Measurements from ENCODE around the gene ERBB4. TPM values are rescaled to one million over a fixed set of nuclear protein-coding genes. Genes with fewer than 3 reads are reported as not detected.

ERBB4 gene
- polyA plus RNA-seq, 1 experiment: not detected

DNA sequence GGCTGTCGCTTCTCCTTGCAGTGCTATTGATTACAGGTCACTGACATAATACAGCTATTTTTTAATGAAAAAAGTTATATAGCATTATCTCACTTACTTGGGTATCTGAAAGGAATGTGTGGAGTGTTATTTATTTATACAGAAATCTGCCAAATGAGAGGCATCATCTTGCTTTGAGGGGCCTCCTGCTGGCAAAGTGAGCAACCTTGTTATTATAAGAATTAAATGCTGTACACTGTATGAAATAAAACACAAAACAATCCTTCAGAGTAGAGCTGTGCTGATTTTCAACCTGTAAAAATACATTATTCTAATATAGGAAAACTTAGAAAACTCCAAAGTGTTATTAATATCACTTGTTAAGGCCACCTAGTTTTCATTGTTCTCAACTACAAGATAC, 20.9 kb downstream of the ERBB4 start:
- no peak overlapping the region for H3K27ac ChIP-seq (ENCODE audit: low read depth, low read length)
- H3K4me3 ChIP-seq (ENCODE audit: low read depth, low read length): no peak overlapping the region
- no peak for DNase-seq (ENCODE audit: low read depth, low spot score)
- H3K9me3 ChIP-seq (ENCODE audit: control insufficient read depth, insufficient read depth, low read length): no peaks in the 10 kb centered on the region
- H3K27me3 ChIP-seq (ENCODE audit: control insufficient read depth, insufficient read depth, low read length): no peaks in the 10 kb centered on the region
- CTCF ChIA-PET: no interaction called here
- TF ChIP-seq, protein P1, sequence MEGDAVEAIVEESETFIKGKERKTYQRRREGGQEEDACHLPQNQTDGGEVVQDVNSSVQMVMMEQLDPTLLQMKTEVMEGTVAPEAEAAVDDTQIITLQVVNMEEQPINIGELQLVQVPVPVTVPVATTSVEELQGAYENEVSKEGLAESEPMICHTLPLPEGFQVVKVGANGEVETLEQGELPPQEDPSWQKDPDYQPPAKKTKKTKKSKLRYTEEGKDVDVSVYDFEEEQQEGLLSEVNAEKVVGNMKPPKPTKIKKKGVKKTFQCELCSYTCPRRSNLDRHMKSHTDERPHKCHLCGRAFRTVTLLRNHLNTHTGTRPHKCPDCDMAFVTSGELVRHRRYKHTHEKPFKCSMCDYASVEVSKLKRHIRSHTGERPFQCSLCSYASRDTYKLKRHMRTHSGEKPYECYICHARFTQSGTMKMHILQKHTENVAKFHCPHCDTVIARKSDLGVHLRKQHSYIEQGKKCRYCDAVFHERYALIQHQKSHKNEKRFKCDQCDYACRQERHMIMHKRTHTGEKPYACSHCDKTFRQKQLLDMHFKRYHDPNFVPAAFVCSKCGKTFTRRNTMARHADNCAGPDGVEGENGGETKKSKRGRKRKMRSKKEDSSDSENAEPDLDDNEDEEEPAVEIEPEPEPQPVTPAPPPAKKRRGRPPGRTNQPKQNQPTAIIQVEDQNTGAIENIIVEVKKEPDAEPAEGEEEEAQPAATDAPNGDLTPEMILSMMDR (IDR thresholded peaks at IDR 0.05; ENCODE audit: low read depth, low read length): no peak
- POLR2A ChIA-PET: no interaction called here

DNA sequence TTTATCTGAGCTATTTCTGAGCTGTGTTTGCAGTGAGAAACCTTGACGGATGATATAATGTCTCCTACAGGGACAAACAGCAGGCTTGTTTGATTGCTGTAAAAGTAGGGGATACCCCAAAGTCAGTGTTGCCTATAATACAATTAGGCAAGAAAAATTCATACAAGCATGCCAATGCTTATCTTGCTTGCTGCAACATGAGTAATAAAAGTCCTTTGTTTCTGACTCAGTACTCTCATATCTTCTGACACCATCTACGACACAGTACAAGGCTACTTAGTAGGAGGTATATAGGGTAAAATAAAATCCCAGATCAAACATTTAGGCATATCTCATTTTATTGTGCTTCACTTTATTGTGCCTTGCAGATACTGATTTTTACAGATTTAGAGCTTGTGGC, 33.0 kb downstream of the ERBB4 start:
- Histone ChIP-seq H3K4me3 (ENCODE audit: low read depth, low read length) (no peak overlapping the region), H3K27me3 (ENCODE audit: control insufficient read depth, insufficient read depth, low read length) (no peaks in the 10 kb centered on the region), H3K27ac (ENCODE audit: low read depth, low read length) (no peak overlapping the region), H3K9me3 (ENCODE audit: control insufficient read depth, insufficient read depth, low read length) (no peaks in the 10 kb centered on the region)
- POLR2A ChIA-PET: no interaction called here
- CTCF ChIA-PET: no interaction called here
- no peak for DNase-seq (ENCODE audit: low read depth, low spot score)
- TF ChIP-seq, protein P1 (IDR thresholded peaks at IDR 0.05; ENCODE audit: low read depth, low read length): no peak

DNA sequence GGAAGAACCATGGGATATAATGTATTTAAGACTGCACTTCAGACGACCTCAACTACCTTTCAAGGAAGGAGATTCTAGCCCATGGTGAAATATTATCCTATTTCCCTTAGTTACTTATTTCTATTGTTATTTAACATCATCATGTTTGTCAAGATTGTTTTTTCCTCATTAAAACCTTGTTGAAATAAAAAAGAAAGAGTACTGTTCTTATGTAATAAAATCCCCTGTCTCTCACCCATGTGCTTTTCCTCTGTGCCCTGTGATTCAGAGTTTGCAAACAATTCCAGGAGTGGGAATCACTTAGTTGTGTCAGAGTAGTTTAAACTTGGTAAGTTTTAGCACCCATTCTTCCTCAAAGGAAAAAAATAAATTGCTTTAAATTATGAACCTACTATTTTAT, 43.6 kb downstream of the ERBB4 start:
- no peak for DNase-seq (ENCODE audit: low read depth, low spot score)
- ChIA-PET POLR2A (no interaction called here), CTCF (no interaction called here)
- TF ChIP-seq, protein P1 (IDR thresholded peaks at IDR 0.05; ENCODE audit: low read depth, low read length): no peak
- Histone ChIP-seq H3K27me3 (ENCODE audit: control insufficient read depth, insufficient read depth, low read length) (no peaks in the 10 kb centered on the region), H3K4me3 (ENCODE audit: low read depth, low read length) (no peak overlapping the region), H3K27ac (ENCODE audit: low read depth, low read length) (no peak overlapping the region), H3K9me3 (ENCODE audit: control insufficient read depth, insufficient read depth, low read length) (no peaks in the 10 kb centered on the region)

DNA sequence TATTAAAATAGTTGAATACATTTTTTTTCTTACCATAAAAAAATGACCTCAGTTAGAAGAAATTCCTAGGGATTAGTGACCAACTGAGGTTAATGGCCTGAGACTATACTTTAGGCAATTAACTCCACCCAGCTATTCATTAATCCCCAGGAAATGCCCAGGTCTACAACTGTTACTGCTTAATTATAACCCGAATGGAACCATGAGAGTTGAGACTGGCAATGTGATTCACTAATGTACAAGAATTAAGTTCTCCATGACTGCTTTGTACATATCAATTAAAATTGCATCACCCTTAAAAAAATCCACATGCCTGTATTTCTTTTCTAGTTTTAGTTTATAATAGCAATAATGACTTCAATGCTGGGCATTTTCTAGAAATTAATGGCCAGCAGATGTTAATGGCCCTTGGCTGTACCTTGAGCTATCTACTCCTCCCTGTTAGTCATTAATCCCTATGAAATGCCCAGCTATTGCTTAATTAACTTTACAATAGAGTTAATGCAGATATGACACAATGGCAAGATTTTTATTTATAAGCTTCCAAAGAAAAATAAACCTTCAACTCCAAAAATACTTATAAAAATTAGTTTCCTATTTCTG, 44.1 kb downstream of the ERBB4 start:
- TF ChIP-seq, protein P1 (IDR thresholded peaks at IDR 0.05; ENCODE audit: low read depth, low read length): no peak
- no peak for DNase-seq (ENCODE audit: low read depth, low spot score)
- CTCF ChIA-PET: interaction anchor here (1.6 kb wide), 1 partner anchor 73 kb away, joined by 3 read pairs; no protein-coding TSS in a partner anchor
- Histone ChIP-seq H3K4me3 (ENCODE audit: low read depth, low read length) (no peak overlapping the region), H3K9me3 (ENCODE audit: control insufficient read depth, insufficient read depth, low read length) (no peaks in the 10 kb centered on the region), H3K27me3 (ENCODE audit: control insufficient read depth, insufficient read depth, low read length) (no peaks in the 10 kb centered on the region), H3K27ac (ENCODE audit: low read depth, low read length) (no peak overlapping the region)
- POLR2A ChIA-PET: no interaction called here

DNA sequence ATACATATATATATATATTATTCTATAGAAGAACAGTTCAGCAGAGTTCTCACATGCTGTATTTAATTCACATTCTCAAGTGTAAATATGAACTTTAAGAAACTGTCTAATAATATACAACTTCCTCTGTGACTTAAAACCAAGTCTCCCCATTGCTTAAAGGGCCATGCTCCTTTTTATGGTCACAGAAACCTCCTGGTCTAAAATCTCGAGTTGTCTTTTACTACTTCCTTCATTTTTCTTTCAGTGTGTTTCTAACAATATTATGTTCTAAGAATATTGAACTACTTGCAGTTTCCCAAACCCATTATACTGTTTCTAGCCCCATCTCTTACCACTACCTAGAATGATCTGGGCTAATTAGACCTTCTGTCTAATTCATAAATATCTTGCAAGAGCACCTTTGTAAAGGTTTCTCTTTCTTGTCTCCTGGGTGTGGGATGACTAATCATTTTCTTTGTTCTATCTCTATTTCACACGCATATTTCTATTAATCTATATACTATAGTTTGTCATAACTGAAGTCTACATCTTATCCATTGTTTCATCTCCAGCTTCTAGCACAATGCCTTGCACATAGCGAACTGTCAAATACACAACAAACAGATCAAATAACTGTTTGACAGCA, 48.8 kb downstream of the ERBB4 start:
- Histone ChIP-seq H3K27ac (ENCODE audit: low read depth, low read length) (no peak overlapping the region), H3K4me3 (ENCODE audit: low read depth, low read length) (no peak overlapping the region), H3K9me3 (ENCODE audit: control insufficient read depth, insufficient read depth, low read length) (no peaks in the 10 kb centered on the region), H3K27me3 (ENCODE audit: control insufficient read depth, insufficient read depth, low read length) (no peaks in the 10 kb centered on the region)
- DNase-seq (ENCODE audit: low read depth, low spot score): no peak
- TF ChIP-seq, protein P1 (IDR thresholded peaks at IDR 0.05; ENCODE audit: low read depth, low read length): no peak
- POLR2A ChIA-PET: no interaction called here
- CTCF ChIA-PET: no interaction called here
